ENCODE data around the gene TUBB3. TPM values are rescaled to one million over a fixed set of nuclear protein-coding genes. Genes with fewer than 3 reads are reported as not detected.

The TUBB3 gene
- total and polyA plus RNA-seq, 12 donors: 0.53 to 10.6 (median 0.96) TPM

DNA sequence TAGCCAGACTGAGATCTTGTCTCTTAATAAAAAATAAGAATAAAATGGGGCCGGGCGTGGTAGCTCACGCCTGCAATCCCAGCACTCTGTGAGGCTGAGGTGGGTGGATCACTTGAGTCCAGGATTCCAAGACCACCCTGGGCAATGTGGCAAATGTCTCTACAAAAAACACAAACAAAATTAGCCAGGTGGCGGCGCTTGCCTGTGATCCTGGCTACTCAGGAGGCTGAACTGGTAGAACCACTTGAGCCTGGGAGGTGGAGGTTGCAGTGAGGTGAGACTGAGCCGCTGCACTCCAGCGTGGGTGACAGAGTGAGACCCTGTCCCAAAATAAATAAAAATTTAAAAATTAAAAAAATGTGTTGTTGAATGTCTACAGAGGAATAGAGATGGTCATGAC, 22.5 kb downstream of the TUBB3 start:
- Histone ChIP-seq H3K27me3 (peaks cover 0 to 23% (median 6%) of the 10 kb centered on the region in 7 donors), H3K36me3 (no peaks in the 10 kb centered on the region), H3K27ac (no peak overlapping the region), H3K9me3 (no peaks in the 10 kb centered on the region), H3K4me1 (peaks cover 0 to 21% (median 15%) of the 10 kb centered on the region in 9 donors), H3K4me3 (no peak overlapping the region)
- 67 to 78% methylated on average over 7 of the region's 7 CpGs for WGBS, 2 donors
- TF ChIP-seq, protein P1, sequence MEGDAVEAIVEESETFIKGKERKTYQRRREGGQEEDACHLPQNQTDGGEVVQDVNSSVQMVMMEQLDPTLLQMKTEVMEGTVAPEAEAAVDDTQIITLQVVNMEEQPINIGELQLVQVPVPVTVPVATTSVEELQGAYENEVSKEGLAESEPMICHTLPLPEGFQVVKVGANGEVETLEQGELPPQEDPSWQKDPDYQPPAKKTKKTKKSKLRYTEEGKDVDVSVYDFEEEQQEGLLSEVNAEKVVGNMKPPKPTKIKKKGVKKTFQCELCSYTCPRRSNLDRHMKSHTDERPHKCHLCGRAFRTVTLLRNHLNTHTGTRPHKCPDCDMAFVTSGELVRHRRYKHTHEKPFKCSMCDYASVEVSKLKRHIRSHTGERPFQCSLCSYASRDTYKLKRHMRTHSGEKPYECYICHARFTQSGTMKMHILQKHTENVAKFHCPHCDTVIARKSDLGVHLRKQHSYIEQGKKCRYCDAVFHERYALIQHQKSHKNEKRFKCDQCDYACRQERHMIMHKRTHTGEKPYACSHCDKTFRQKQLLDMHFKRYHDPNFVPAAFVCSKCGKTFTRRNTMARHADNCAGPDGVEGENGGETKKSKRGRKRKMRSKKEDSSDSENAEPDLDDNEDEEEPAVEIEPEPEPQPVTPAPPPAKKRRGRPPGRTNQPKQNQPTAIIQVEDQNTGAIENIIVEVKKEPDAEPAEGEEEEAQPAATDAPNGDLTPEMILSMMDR (IDR thresholded peaks at IDR 0.05): no peak
- no peak for DNase-seq
- no peak for ATAC-seq
- intact Hi-C loops (cut with DNase I): no loop called here

DNA sequence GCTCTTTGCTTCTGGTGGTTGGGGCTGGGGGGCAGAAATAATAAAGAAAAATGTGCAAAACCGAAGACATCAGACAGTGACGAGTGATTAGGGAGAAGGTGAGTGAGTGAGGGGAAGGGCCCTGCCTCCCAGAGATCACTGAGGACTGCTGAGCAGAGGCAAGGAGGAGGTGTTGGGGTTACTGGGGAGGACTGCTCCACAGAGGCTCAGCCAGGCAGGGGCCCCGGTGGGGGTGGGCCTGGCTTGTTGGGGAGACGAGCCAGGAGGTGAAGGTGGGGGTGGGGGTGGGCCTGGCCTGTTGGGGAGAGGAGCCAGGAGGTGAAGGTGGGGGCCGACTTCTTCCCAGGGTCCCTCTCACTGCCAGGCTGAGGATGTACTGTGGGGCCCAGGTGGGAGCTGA, 23.4 kb downstream of the TUBB3 start:
- no peak for DNase-seq
- Histone ChIP-seq H3K27ac (no peak overlapping the region), H3K9me3 (no peaks in the 10 kb centered on the region), H3K4me1 (peaks cover 0 to 21% (median 15%) of the 10 kb centered on the region in 9 donors), H3K27me3 (peaks cover 0 to 23% (median 6%) of the 10 kb centered on the region in 7 donors), H3K36me3 (no peaks in the 10 kb centered on the region), H3K4me3 (no peak overlapping the region)
- TF ChIP-seq, protein P1 (IDR thresholded peaks at IDR 0.05): no peak
- 74 to 87% methylated on average over 5 of the region's 5 CpGs for WGBS, 2 donors
- ATAC-seq: no peak
- intact Hi-C loops (cut with DNase I): no loop called here

DNA sequence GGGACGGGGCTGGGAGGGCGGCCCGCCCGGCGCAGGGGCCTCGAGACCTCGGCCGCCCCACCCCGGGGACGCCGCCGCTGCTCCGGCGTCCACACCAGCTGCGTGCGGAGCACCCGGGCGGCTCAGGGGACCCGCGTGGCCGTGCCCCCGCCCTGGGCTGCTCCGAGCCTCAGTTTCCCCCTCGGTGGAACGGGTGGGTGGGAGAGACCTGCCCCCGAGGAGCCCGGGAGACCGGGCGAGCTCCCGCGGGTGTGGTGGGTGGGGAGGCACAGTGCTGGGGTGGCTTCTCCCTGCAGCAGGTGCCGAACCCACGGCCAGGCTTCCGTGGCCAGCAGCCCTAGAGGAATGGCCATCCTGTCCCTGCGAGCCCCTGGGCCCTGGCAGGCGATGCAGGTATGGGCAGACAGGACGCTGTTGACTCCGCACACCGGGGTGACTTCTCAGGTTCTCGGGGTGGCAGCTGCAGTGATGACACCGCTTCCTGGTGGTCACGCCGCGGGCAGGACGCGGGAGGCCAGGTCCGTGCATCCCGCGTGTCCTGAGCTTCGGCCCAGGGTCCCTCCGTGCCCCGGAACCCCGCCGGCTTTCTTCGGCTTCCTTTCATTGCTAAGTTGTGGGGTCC, 26.1 kb downstream of the TUBB3 start:
- Histone ChIP-seq H3K27ac (peak overlapping the region in 1 of 10 donors; percentile 26), H3K4me1 (peaks cover 0 to 24% (median 15%) of the 10 kb centered on the region in 9 donors), H3K9me3 (no peaks in the 10 kb centered on the region), H3K36me3 (peaks cover 0 to 2% (median 0%) of the 10 kb centered on the region in 9 donors), H3K27me3 (peaks cover 0 to 23% (median 6%) of the 10 kb centered on the region in 7 donors), H3K4me3 (peak overlapping the region; percentile 38 to 69 (median 58))
- peak in 1 of 8 donors; percentile 20 for ATAC-seq
- intact Hi-C loops (cut with DNase I): no loop called here
- TF ChIP-seq, protein P1 (IDR thresholded peaks at IDR 0.05): no peak
- WGBS, 2 donors: 20 to 26% methylated on average over 43 to 54 of the region's 55 CpGs
- DNase-seq: no peak

DNA sequence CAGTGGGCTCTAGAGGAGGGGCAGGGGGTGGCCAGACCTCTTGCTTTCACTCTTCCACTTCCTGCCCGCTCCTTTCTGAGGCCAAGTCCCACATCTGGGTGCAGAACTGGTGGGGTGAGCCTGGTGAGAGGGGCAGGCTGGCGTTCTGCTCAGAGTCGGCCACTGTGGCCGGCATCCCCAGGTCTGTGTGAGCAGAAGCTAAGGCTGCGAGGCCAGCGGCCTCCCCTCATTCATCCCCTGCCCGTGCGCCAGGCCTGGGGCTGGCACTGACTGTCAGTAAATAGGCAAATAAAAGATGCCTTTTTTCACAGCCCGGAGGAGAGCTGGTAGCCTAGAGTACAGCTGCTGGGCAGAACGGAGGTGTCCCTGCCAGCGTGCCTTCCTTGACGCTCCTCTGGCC, 26.6 kb downstream of the TUBB3 start:
- WGBS, 2 donors: 87 to 92% methylated on average over 12 of the region's 12 CpGs
- H3K27ac ChIP-seq: peak overlapping the region in 1 of 10 donors; percentile 26
- peak in 1 of 8 donors; percentile 4 for ATAC-seq

More for the DNA sequence above, 26.6 kb downstream of the TUBB3 start:
- Histone ChIP-seq H3K4me1 (peaks cover 0 to 24% (median 15%) of the 10 kb centered on the region in 9 donors), H3K36me3 (peaks cover 0 to 8% (median 0%) of the 10 kb centered on the region in 9 donors), H3K9me3 (no peaks in the 10 kb centered on the region), H3K4me3 (peak overlapping the region in 6 of 10 donors; percentile 58 to 69 (median 62)), H3K27me3 (peaks cover 0 to 23% (median 2%) of the 10 kb centered on the region in 7 donors)
- DNase-seq: no peak
- TF ChIP-seq, protein P1 (IDR thresholded peaks at IDR 0.05): no peak
- intact Hi-C loops (cut with DNase I): loop anchor here in 1 of 10 donors (10.0 kb wide), 1 partner anchor 65 kb away; no protein-coding TSS in a partner anchor
